Measurements from ENCODE around the gene TBC1D19. TPM values are rescaled to one million over a fixed set of nuclear protein-coding genes. Genes with fewer than 3 reads are reported as not detected.

The TBC1D19 gene
- total and polyA plus RNA-seq, 9 of the 15 experiments (the other 6 are each of a cell fraction or from before 2014, with no cell fraction given): 0.73 to 5.6 (median 3.7) TPM

- H4K20me1 ChIP-seq (replicated peaks; ENCODE audit: control insufficient read depth, insufficient read depth, low read length): no peaks in the 10 kb centered on the region
- intact Hi-C loops (cut with micrococcal nuclease) (no loop called here), in situ Hi-C loops (cut with MboI) (no loop called here)
- BruUV-seq (replicated peaks): no TSS peak
- no peak overlapping the region for H2AFZ ChIP-seq (ENCODE audit: low read depth, low read length)
- ChIA-PET POLR2A (no interaction called here), CTCF (ENCODE audit: low intra/inter-chr PET ratio) (no interaction called here)
- no peaks in the 10 kb centered on the region for H3K9me3 ChIP-seq (replicated peaks; ENCODE audit: control insufficient read depth, insufficient read depth, low read depth, low read length)
- DNase-seq (ENCODE audit: extremely low read depth in 1 of 4, low spot score in 3 of 4) (no peak), ATAC-seq (no peak), FAIRE-seq (no peak)
- H3K79me2 ChIP-seq (ENCODE audit: control insufficient read depth, insufficient read depth, low read length): no peaks in the 10 kb centered on the region
- no peak overlapping the region for H3K9ac ChIP-seq (ENCODE audit: insufficient read depth in 1 of 2, low read depth in 2 of 2, low read length in 2 of 2)
- no peak overlapping the region for H3K27ac ChIP-seq (ENCODE audit: extremely low read depth, low read depth, low read length)
- H3K4me1 ChIP-seq (replicated peaks in 1 of 2; ENCODE audit: control insufficient read depth in 2 of 2, insufficient read depth in 2 of 2, low read length in 2 of 2): no peaks in the 10 kb centered on the region
- no peak overlapping the region for H3K4me3 ChIP-seq
- H3K9me1 ChIP-seq (ENCODE audit: control insufficient read depth, insufficient read depth, low read length): no peaks in the 10 kb centered on the region
- 62% methylated on average over 1 of the region's 1 CpG for WGBS (ENCODE audit: insufficient coverage, low coverage, missing lambda C conversion rate)
- no peaks in the 10 kb centered on the region for H3K36me3 ChIP-seq (ENCODE audit: control insufficient read depth, insufficient read depth, low read length)
- H3K4me2 ChIP-seq (ENCODE audit: insufficient read depth, low read length): no peak overlapping the region
- no peaks in the 10 kb centered on the region for H3K27me3 ChIP-seq (ENCODE audit: control insufficient read depth in 2 of 2, insufficient read depth in 2 of 2, low read length in 2 of 2)
- TF ChIP-seq, protein P1, sequence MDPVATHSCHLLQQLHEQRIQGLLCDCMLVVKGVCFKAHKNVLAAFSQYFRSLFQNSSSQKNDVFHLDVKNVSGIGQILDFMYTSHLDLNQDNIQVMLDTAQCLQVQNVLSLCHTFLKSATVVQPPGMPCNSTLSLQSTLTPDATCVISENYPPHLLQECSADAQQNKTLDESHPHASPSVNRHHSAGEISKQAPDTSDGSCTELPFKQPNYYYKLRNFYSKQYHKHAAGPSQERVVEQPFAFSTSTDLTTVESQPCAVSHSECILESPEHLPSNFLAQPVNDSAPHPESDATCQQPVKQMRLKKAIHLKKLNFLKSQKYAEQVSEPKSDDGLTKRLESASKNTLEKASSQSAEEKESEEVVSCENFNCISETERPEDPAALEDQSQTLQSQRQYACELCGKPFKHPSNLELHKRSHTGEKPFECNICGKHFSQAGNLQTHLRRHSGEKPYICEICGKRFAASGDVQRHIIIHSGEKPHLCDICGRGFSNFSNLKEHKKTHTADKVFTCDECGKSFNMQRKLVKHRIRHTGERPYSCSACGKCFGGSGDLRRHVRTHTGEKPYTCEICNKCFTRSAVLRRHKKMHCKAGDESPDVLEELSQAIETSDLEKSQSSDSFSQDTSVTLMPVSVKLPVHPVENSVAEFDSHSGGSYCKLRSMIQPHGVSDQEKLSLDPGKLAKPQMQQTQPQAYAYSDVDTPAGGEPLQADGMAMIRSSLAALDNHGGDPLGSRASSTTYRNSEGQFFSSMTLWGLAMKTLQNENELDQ (CRISPR knock-in tag; IDR thresholded peaks at IDR 0.05; ENCODE audit: borderline replicate concordance): no peak
Measured at GRCh38 chr4:26685250-26685649, 101.4 kb downstream of the TBC1D19 start.

GRCh38 chr4:26687728-26688127, 103.8 kb downstream of the TBC1D19 start:
- POLR2A ChIA-PET: no interaction called here
- H3K79me2 ChIP-seq (ENCODE audit: control insufficient read depth, insufficient read depth, low read length): no peaks in the 10 kb centered on the region
- intact Hi-C loops (cut with micrococcal nuclease): no loop called here
- H3K27me3 ChIP-seq (ENCODE audit: control insufficient read depth in 2 of 2, insufficient read depth in 2 of 2, low read length in 2 of 2): no peaks in the 10 kb centered on the region
- H4K20me1 ChIP-seq (replicated peaks; ENCODE audit: control insufficient read depth, insufficient read depth, low read length): no peaks in the 10 kb centered on the region
- H3K4me3 ChIP-seq: no peak overlapping the region
- BruUV-seq (replicated peaks): no TSS peak
- no peaks in the 10 kb centered on the region for H3K9me1 ChIP-seq (ENCODE audit: control insufficient read depth, insufficient read depth, low read length)
- no peak overlapping the region for H2AFZ ChIP-seq (ENCODE audit: low read depth, low read length)
- no peak for DNase-seq (ENCODE audit: extremely low read depth in 1 of 4, low spot score in 3 of 4)
- no peaks in the 10 kb centered on the region for H3K9me3 ChIP-seq (replicated peaks; ENCODE audit: control insufficient read depth, insufficient read depth, low read depth, low read length)
- ATAC-seq: no peak
- peaks cover 0 to 11% of the 10 kb centered on the region in 2 experiments; a peak in 2 of 5 replicates for H3K4me1 ChIP-seq (replicated peaks in 1 of 2; ENCODE audit: control insufficient read depth in 2 of 2, insufficient read depth in 2 of 2, low read length in 2 of 2)
- CTCF ChIA-PET (ENCODE audit: low intra/inter-chr PET ratio): no interaction called here
- WGBS (ENCODE audit: insufficient coverage, low coverage, missing lambda C conversion rate): 64% methylated on average over 2 of the region's 2 CpGs
- H3K4me2 ChIP-seq (ENCODE audit: insufficient read depth, low read length): no peak overlapping the region
- FAIRE-seq: no peak
- in situ Hi-C loops (cut with MboI): no loop called here
- H3K36me3 ChIP-seq (ENCODE audit: control insufficient read depth, insufficient read depth, low read length): no peaks in the 10 kb centered on the region
- no peak overlapping the region for H3K9ac ChIP-seq (ENCODE audit: insufficient read depth in 1 of 2, low read depth in 2 of 2, low read length in 2 of 2)
- no peak overlapping the region for H3K27ac ChIP-seq (ENCODE audit: extremely low read depth, low read depth, low read length)
- TF ChIP-seq FOXP4 (CRISPR knock-in tag; IDR thresholded peaks at IDR 0.05; ENCODE audit: borderline replicate concordance): no peak
- no peak for TF ChIP-seq HOXB6 (CRISPR knock-in tag; IDR thresholded peaks at IDR 0.05; ENCODE audit: borderline replicate concordance)
- no peak for TF ChIP-seq MYC (IDR thresholded peaks at IDR 0.05; ENCODE audit: low read depth, low read length)
- TF ChIP-seq MYC (CRISPR knock-in tag; IDR thresholded peaks at IDR 0.05; ENCODE audit: borderline replicate concordance, low read depth): no peak
- TF ChIP-seq FOSL1 (tag; conservative IDR thresholded peaks at IDR 0.05): no peak
- no peak for TF ChIP-seq EHMT2 (IDR thresholded peaks at IDR 0.05)
- TF ChIP-seq BHLHE40 (IDR thresholded peaks at IDR 0.05; ENCODE audit: low read length): no peak
- TF ChIP-seq, protein P2, sequence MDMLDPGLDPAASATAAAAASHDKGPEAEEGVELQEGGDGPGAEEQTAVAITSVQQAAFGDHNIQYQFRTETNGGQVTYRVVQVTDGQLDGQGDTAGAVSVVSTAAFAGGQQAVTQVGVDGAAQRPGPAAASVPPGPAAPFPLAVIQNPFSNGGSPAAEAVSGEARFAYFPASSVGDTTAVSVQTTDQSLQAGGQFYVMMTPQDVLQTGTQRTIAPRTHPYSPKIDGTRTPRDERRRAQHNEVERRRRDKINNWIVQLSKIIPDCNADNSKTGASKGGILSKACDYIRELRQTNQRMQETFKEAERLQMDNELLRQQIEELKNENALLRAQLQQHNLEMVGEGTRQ (CRISPR knock-in tag; IDR thresholded peaks at IDR 0.05): no peak
- no peak for TF ChIP-seq XRCC3 (IDR thresholded peaks at IDR 0.05)
- no peak for TF ChIP-seq ZC3H8 (IDR thresholded peaks at IDR 0.05)
